Left renal pelvis (tissue), 4 donors: ENCODE results near the gene GLDN. TPM values are rescaled to one million over a fixed set of nuclear protein-coding genes. Genes with fewer than 3 reads are reported as not detected.
"Not testable (repeated sequence)": the region's sequence is repeated elsewhere in the genome, so short reads cannot be mapped to it uniquely, and the experiment has no call there.

ENCODE experiments used
- DNase-seq, 4 donors: peaks; one replicate each; pipeline ENCODE4 v3.0.0-alpha.2; 2013; ENCODE audit warnings: low read depth in 4 of 4, low spot score in 3 of 4
- polyA plus RNA-seq, 4 donors: library from polyadenylated mRNA; unstranded; fragments of 120-200 nt; gene quantifications; one replicate each; pipeline ENCODE4 v1.2.1, GENCODE V29; 2013; ENCODE audit not compliant: insufficient read length in 4 of 4

The GLDN gene
- polyA plus RNA-seq, 4 donors = 0.14 to 0.52 (median 0.26) TPM

DNA sequence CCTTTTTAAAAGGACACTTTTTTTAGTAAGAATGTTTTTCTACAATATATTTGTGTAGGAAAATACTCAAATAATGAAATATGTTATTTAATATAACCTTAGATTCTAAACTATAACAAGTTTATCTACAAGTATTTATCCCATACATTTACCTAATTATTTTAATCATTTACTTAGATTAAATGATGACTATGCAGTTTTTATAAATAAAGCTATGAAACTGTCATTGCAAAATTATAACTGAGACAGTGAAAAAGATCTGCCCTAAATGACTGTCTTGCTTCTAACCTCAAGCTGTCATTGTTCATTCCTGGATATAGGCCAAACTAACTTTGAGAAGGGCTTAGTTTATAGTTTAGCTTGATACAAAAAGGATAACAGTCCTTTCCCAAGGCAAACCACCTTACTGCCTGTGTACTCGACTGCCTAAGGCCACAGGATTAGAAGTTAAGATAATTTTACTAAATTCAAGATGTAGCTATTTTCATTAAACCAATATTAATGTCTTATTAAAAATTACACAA lies 84.1 kb downstream of the GLDN start:
- no peak for DNase-seq

DNA sequence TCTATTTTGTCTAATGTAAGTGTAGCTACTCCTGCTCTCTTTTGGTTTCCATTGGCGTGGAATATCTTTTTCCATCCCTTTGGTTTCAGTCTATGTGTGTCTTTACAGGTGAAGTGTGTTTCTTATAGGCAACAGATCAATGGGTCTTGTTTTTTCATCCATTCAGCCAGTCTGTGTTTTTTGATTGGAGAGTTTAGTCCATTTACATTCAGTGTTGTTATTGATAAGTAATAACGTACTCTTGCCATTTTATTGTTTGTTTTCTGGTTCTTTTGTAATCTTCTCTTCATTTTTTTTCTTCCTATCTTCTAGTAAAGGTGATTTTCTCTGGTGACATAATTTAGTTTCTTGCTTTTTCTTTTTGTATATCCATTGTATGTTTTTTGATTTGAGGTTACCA lies 97.1 kb downstream of the GLDN start:
- no peak for DNase-seq

DNA sequence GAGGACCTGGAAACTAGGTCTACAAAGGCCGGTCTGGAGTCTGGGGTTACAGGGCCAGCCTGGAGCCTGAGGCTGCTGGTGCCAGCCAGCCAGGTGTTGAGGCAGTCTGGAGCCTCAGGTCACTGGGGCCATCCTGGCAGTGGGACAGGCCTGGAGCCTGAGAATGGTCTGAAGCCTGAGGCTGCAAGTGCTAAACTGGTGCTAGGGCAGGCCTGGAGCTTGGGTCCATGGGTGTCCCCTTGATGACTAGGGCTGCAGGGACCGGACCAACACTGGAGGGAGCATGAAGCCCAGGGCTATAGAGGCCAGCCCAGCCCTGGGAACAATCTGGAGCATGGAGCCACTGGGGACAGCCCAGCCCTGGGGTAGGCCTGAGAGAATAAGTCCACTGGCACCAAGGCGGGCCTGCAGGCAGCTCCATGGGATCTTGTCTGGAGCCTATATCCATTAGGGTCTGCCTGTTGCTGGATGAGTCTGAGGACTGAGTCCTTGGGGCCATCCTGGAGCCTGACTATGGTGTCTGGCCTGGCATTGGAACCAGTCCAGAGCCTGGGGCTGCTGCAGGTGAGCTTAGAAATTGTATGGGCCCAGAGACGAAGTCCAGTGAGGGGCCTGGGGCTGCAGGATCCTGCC lies 101.9 kb downstream of the GLDN start:
- no peak for DNase-seq

DNA sequence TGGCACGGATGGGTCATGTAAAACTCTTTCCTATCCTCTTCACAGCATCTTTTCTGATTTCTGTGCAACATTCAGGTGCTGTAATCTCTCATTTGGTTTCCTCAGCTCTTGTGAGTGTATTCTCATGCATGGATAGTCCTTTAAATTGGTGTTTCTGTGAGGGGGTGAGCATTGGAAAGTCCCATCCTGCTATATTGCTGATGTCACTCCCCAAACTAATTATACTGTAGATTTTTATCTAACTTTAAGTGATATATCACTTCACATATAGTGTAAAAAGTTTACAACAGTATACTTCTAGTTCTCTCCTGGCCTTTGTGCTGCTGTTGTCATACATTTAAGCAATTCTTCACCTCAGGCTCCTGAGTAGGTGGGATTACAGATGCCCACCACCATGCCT lies 102.7 kb downstream of the GLDN start:
- DNase-seq = no peak

DNA sequence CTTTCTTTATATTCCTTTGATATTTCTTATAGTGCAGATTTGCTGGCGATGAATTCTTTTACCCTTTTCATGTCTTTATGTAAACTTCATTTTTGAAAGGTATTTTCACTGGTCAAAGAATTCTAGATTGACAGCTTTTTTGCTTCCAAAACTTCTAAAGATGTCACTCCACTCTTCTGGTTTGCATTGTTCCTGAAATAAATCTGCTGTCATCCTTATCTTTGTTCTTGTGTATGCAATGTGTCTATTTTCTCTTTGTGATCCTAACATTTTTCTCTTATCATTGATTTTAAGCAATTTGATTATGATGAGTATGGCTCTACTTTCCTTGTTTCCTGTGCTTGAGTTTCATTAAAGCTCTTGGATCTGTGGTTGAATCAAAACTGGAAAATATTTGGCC lies 103.4 kb downstream of the GLDN start:
- DNase-seq = no peak

DNA sequence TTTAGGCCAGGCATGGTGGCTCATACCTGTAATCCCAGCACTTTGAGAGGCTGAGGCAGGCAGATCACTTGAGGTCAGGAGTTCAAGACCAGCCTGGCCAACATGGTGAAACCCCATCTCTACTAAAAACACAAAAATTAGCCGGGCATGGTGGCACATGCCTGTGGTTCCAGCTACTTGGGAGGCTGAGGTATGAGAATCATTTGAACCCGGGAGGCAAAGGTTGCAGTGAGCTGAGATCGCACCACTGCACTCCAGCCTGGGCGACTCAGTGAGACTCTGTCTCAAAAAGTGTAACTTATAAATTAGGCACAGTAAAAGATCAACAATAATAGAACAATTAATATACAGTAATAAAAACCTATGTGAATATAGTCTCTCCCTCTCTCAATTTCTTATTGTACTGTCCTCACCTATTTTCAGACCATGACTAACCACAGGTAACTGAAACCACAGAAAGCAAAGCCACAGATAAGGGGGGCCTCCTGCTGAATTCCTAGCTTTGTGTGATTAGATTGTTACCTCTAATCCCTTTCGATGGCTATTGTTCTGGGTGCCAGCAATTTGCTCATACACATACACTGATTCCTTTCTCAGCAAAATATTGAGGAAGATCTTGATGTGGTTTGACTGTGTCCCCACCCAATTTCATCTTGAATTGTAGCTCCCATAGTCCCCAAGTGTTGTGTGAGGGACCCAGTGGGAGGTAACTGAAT lies 104.7 kb downstream of the GLDN start:
- DNase-seq = not testable (repeated sequence)

DNA sequence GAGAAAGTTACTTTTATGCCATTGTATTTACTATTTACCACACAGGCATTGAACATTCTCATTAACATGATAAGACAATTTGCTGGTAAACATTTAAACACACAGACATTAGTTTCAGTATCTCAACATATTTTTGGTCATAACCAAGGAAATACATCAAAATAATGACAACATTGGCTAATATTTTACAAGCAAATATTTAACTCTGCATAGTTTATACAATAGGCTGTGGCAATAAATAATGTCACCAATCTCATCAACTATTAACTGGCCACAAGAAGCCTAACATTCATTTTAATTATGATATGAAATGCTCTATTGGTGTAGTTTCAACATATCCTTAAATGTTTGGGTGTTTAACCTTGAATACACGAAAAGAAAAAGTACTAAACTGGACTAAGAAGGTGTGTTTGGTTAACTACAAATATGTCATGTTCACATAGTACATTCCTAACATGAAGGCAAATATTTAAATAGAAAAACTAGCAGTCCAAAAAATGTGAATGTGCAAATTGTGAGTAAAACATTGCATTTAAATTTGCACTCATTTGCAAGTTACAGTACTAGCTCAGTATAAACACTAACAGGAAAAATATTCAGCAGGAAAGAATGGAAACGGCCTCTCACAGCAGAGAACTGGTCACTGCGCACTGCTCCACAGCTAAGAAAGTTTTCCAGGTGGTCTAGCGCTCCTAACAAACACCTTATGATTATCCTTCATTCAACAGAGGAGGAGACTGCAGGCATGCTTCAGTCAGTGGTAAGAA lies 106.6 kb downstream of the GLDN start:
- DNase-seq = no peak

DNA sequence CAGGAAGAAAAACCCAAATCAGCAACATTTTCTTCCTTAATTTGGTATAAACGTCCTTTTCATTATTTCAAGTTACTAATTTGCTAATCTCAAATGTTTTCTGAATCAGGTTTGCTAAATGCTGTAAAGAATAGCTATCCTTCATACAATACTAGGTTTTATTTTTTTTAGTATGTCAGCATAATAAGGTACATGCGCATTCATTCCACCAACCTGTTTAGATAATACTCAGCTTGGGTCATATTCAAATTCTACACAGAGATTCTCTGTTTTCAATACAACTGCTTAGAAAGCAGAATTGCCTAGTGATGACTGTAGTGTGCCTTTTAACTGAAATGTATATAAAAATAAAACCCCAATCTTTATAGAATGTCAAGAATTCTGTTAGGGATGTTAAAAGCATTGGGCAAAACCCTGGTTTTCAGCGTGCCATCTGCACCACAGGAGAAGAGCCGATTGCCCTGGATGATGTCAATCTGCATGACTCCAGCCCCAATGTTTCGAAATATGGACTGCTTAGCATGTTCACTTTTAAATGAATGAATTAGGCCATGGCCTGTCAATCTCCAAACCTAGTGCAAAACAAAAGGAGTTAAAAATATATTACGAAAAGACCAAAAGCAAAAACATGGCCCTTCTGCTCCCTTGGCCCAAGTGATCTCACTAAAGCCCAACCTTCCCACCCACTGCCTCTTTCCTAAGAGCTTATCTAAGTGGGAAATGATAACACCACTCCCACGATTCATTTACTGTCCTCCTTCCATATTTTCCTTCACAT lies 107.4 kb downstream of the GLDN start:
- no peak for DNase-seq

DNA sequence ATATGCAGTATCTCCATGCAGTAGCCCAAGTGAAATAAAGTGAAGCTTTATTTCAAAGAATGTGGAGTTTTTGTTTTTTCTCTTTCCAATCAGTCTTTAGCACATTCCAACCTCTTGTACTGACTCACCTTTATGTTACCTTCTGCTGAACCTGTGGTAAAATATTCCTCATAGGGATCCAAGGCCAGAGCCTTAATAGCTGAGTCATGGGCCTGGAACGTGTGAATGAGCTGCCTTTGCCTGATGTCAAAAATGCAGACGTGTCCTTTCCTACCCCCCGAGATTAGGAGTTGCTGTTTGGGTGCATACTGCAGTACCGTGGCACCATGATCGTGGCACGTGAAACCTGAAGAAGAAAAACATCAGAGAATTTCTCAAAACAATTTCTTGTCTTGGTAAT lies 108.5 kb downstream of the GLDN start:
- no peak for DNase-seq

Other genes starting within 250 kb of the GLDN start
- gene TNFAIP8L3, start 246.7 kb upstream of the GLDN start, polyA plus RNA-seq = 1 to 10 TPM; 1.3 to 2.4 (median 1.9) TPM
- under 1 TPM in 1 of 4 donors, not detected in 3; 0.66 TPM for gene CYP19A1, start 3.1 kb upstream of the GLDN start, polyA plus RNA-seq